NCI-H2196 treated with DMSO at 0.1 percent for 48 hours (cell line): ENCODE measurements around the gene TSSC4.
A peak's percentile ranks its signal among the peaks of the same experiment; 100 is the strongest.
"Not testable (repeated sequence)": the region's sequence is repeated elsewhere in the genome, so short reads cannot be mapped to it uniquely, and the experiment has no call there.

Experiments used
- DNase-seq: peaks from one replicate; lab custom pipeline; 2025; ENCODE audit not compliant: unreplicated experiment; lab: John Stamatoyannopoulos, UW

The TSSC4 gene

GRCh38 chr11:2400069-2400761 lies at the start of gene TSSC4:
Gene TSSC4 (plus strand): TSS chr11:2400750. CDS start chr11:2402634, 1,884 bp downstream.
- peak; percentile 99 for DNase-seq

- no peak for DNase-seq
These were observed 48.8 kb upstream of the TSSC4 start for GRCh38 chr11:2351701-2352100.

- no peak for DNase-seq
These were observed 48.1 kb upstream of the TSSC4 start for GRCh38 chr11:2352420-2352819.

- DNase-seq, result no peak
These were observed 45.4 kb upstream of the TSSC4 start for GRCh38 chr11:2355000-2355644.

- no peak for DNase-seq
These were observed 43.3 kb upstream of the TSSC4 start for GRCh38 chr11:2357246-2357645.

GRCh38 chr11:2357651-2358050 lies 42.9 kb upstream of the TSSC4 start:
- DNase-seq, result not testable (repeated sequence)

GRCh38 chr11:2358754-2359442 lies 41.7 kb upstream of the TSSC4 start:
- DNase-seq, result no peak

GRCh38 chr11:2359557-2359956 lies 41.0 kb upstream of the TSSC4 start:
- no peak for DNase-seq

- no peak for DNase-seq
These were observed 40.4 kb upstream of the TSSC4 start for GRCh38 chr11:2360081-2360642.

- no peak for DNase-seq
These were observed 39.0 kb upstream of the TSSC4 start for GRCh38 chr11:2361565-2361964.

GRCh38 chr11:2362414-2362813 lies 38.1 kb upstream of the TSSC4 start:
- no peak for DNase-seq

GRCh38 chr11:2363130-2363529 lies 37.4 kb upstream of the TSSC4 start:
- no peak for DNase-seq

- no peak for DNase-seq
These were observed 36.8 kb upstream of the TSSC4 start for GRCh38 chr11:2363577-2364370.

- DNase-seq, result not testable (repeated sequence)
These were observed 36.2 kb upstream of the TSSC4 start for GRCh38 chr11:2364386-2364785.

- DNase-seq, result no peak
These were observed 34.9 kb upstream of the TSSC4 start for GRCh38 chr11:2365571-2366210.

- no peak for DNase-seq
These were observed 34.3 kb upstream of the TSSC4 start for GRCh38 chr11:2366276-2366675.

- DNase-seq, result no peak
These were observed 33.8 kb upstream of the TSSC4 start for GRCh38 chr11:2366733-2367132.

GRCh38 chr11:2367266-2368160 lies 33.0 kb upstream of the TSSC4 start:
- DNase-seq, result no peak

- no peak for DNase-seq
These were observed 32.2 kb upstream of the TSSC4 start for GRCh38 chr11:2368178-2368850.
